Kidney glomerular epithelial cell (primary cell): ENCODE data around the gene IFT43.

Experiments used
- DNase-seq: peaks from one replicate; lab custom pipeline; 2025; lab: John Stamatoyannopoulos, UW

Gene IFT43

DNA sequence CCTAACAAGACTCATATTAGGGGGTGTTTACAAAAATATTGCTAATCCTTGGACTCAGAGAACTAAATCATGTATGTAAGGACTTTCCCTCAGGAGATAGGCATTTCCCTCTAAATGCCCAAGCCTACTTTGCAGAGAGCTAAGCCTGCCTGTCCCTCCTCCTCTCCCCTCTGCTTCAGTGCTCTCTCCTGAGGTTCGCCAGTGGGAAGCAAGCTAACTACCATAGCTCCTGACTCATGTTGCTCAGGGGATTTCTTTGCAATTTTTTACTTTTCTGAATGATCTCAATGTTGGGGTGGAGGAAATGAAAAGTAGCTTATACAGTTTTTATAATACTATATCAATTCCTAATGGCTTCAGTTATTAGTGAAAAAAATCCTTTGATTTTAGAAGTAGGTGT is 29.6 kb downstream of the IFT43 start:
- DNase-seq: no peak

DNA sequence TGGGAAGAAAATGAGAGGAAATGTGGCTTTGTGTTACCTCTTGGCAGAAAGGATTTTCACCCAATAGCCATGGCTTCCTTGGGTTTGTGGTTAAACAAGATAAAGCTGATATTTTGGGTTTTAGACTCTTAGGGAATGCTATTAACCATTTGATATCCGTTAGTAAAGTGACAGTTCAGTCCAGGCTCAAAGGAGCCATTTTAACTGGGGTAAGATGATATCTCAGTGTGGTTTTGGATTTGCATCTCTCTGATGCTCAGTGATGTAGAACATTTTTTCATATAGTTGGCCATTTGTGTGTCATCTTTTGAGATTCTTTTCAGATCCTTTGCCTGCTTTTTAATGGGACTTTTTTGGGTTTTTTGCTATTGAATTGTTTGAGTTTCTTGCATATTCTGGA is 30.1 kb downstream of the IFT43 start:
- DNase-seq: no peak

DNA sequence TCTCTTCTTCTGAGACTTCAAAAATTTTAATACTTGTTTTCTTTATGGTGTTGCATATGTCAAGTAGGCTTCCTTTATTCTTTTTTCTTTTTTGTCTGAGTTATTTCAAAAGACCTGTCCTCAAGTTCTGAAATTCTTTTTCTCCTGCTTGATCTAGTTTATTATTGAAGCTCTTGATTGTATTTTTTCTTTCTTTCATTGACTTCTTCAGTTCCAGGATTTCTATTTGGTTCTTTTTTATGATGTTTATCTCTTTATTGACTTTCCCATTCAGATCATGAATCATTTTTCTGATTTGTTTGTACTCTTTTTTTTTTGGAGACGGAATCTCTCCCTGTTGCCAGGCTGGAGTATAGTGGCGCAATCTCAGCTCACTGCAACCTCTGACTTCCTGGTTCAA is 34.1 kb downstream of the IFT43 start:
- no peak for DNase-seq

DNA sequence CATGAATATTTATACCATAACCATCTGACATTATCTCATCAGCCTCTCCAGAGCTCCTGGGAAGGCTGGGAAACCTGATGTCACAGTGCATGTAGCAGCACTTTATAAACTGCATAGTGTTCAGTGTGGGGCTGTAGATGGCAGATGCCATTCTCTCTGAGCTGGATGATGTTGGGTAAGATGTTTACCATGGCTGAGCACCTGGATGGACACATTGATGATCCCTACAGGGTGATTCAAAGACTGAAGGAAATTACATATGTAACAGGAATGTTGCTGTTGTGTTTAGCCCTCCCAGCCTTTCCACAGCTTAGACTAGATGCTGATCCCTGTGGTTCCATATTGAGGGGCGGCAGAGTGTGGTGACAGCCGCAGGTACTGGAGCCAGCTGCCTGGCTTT is 37.4 kb downstream of the IFT43 start:
- DNase-seq: no peak

DNA sequence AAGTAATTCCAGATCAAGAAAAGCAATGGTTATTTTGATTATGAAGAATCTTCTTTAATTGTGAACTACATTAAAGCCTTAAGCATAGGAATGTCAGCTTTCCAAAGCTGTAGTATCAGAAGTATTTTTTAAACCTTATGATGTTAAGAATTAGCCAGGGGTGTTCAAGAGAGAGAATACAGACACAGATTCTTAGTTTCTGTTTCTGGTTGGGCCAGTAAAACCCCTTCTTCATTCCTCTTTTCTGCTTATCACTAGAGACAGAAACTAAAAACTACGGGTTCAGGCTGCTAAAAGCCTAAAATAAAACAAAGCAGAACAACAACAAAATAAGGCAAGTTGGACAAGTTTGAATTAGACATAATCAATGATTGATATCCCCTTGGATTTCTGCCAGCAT is 38.2 kb downstream of the IFT43 start:
- no peak for DNase-seq

DNA sequence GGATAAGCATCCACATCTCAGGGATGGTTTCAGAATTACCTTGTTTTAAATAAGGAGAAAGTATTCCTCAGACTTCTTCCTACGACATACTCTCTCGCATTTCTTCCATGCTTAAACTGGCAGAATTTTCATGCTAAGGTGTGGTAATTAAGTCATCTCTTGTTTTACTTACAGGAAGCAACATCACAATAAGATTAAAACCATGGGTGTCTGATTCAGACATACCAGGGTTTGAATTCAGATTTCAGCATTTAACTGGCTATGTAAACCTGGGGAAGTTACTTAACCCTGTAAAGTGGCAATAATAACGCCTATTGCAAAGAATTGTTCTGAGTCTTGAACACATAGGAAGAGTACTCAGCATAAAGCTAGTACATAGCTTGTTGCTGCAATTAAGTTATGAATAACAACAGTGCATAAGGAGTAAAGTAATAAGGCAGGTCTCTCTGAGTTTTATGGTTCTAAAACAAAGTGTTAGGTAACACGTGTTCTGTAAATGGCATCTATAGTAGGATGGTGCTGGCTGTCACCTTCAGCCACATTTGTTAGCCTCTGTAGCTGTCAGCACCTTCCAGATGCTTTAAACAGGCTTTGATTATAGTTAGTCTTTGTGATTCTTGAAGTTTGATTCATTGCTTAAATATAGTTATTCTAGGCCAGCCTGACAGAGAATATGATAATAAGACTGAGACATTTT is 38.8 kb downstream of the IFT43 start:
- no peak for DNase-seq

DNA sequence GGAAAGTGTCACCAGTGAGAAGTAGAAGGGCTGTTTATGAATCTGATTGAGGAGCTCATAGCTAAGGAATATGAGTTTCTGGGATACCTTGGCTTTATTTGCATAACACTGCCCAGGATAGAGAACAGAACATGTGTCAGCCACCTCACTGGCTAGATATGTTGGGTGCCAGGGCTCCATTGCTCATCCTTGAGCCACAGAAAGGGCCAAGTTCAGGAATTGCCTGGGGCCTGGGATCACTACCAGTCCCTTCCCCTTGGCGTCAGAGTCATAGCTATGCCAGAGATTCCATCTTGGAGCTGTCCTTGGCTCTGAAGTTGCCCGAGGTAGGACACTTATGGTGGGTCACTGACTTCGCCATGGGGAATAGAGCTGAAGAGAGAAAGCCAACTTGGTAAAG is 49.0 kb downstream of the IFT43 start:
- DNase-seq: no peak

DNA sequence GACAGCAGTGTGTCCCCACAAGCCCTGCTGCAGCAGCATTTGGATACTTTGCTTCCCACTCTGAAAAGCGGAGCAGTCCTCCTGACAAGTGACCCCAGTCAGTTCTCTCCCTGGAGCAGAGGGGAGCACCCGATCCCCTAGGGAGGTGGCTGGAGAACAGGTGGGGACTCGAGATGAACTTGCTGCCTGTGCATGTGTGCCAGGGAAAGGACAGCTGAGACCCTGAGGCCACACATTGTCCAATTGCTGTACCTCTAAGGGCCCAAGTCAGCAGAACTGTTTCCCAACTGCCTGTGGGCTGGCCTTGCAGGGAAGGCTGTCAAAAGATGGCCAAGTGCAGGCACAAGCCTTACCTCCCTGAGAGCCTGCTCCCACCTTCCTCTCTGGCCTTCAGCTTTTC is 55.1 kb downstream of the IFT43 start:
- no peak for DNase-seq

DNA sequence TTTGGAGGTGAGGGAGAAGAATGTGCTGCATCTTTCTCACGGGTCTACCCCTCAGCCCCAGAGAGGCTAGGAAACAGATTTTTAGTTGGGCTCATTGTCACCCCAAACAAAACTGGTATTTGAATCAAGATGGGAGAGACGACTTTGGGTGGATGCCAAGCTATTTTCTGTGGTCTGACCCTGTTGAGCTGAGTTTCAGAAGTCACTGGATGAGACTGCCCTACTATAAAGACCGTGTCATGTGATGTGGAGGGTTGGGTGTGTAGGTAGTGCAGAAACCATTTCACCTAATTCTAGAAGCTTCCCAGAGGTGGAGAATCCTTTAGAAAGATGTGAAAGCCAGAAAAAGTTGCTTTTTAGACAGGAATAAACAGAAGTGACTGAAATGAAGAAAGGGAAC is 60.2 kb downstream of the IFT43 start:
- no peak for DNase-seq

DNA sequence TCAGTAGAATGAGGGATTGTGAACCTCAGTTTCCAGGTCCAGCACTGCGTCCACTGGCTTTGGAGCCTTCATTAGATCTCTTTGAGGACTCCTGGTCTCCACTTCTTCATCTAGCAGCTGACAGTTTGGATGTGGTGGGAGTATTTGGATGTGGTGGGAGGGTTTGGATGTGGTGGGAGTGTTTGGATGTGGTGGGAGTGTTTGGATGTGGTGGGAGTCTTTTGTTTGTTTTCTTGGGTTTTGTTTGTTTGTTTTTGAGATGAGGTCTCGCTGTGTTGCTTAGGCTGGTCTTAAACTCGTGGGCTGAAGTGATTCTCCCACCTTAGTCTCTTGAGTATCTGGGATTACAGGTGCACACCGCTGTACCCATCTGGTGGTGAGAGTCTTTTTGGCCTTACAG is 64.7 kb downstream of the IFT43 start:
- no peak for DNase-seq

DNA sequence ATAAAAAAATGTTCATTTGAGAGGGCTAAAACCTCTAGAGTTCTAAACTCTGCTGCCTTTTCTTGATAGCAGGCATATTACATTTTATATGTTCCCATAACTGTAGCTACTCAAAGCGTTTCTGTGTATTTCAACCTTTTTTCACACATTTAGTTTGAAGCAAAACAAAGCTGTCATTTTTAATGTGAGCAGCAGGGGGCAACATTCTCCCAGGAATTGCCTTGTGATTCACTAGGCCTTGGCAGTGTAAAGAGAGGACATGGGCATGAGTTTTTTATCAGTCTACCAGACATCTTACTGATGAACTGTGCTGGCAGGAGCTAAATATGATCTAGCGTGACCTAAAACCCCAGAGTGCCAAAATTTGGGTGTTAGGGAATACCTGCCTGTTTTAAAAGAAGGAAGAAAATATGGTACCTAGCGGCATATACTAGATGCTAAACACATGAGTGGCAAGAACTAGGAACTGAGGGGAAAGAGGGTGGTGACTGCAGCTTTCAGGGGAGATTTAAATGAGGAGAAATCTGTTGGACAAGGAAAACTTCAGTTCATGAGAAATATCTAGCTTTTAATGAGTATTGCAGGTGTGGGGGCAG is 65.3 kb downstream of the IFT43 start:
- DNase-seq: peak; percentile 28

DNA sequence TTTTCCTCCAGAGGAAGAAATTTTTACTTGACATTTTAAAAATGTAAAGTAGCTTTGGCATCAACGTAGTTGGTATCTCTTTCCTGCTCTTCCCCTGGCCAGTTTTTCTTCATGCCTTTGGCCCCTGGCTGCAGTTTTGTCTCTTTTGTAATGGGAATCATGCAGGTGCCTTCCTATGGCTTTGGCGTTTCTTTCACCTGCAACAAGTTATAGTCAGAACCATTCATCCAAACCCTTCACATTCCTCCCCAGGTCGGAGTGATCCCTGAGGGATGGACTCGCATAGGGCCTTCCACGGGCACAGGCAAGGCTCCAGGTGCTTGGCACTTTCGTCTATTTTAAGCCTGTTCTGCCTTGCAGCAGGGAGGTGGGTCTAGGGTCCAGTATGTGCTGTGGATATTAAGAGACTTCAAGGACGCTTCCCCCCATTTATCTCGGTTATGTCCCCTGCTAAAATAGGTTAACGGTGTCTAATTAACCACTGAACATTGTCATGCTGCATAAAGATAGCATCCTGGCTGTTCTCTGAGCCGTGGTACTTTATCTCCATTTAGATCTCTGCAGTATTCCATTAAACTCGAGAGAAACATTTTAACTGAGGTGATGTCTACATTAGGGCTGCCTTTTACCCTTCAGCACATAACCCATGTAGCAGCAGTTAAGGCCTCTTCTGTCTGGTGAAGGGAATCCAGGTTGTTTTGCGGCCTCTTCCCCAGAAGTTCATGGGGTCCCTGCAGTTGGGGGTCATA is 66.3 kb downstream of the IFT43 start:
- DNase-seq: no peak

DNA sequence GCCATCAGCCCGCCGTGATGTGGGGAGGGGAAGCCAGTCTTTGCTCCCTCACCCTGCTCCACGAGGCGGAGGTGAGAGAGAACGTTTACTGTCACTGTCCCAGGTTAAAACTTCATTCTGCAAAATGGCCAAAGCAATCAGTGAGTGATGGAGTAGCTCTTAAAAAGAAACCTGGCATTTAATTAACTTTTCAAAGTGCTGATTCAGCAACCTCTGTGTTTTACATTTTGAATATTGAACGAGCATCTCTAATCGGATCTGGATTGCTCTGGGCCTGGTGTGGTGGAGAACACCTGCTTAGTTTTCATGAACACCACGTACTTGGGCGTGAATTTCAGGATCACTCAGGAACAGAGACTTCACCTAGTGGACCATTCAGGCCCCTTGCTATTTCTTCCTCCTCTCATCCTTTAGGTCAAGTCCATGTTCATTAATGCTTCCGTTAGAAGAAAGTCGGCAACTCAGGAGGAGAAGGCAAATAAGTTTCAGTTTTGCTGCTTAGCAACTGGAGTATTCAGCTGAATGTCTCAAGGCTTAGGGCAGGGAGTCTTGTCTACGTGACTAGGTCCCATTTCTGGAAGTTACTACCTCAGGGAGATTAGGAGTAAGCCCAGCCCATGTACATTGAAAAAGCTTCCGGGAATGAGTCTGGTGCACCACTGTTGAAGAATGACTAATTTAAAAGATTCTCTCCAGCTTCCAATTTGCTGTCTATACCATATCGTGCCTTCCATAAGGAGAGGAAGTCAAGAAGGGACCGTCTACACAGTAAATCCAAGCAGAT is 68.2 kb downstream of the IFT43 start:
- DNase-seq: no peak

DNA sequence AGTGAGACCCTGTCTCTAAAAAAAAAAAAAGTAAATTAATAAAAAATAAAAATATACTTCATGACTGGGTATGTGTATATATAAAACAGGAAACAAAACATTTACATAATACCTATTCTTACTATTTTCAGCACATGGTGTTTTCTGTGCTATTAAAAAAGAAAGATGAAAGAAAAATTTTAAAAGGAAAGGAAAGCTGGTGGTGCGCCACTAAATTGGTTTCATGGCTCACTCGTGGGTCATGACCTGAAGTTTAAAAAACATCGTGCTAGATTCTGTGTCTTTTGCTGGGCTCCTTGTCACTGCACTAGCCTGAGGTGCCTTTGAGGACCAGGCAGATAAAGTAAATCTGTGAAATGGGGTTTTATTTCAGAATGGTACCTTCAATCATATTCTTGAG is 69.8 kb downstream of the IFT43 start:
- no peak for DNase-seq

DNA sequence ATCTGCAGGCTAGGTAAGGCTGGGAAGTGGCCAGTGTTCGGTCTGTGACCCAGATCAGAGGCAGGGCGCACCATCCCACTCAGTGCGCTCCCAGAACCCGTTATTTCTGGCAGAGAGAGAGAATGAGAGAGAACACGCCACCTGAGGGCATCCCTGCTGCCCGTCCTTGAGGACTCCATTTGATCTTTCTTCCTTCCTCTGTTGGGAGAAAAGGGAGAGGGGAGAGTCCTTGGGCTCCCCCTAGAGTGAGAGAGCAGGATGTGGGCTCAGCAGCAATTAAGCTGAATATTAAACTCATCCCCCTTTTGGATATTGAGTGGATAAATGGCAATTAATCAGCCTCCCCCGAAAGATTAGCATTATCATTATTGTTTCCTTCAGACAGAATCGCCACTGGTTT is 70.6 kb downstream of the IFT43 start:
- no peak for DNase-seq

DNA sequence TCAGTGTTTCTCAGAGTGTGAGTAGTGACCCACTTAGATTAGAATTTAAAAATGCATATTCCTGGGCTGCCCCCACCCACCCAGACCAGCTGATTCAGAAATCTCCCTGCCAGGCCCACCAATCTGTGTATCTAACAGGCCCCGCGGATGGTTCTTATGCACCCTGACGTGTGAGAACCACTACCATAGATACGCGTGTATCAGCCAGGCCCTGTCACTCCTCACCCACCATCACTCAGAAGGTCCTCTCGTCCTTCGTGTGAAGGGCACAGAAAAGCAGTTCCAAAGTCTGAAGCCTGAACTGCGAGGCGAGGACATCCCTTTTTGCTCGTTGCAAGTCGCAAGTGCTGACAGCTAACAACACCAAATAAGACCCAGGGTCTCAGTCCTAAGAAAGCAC is 72.4 kb downstream of the IFT43 start:
- no peak for DNase-seq

DNA sequence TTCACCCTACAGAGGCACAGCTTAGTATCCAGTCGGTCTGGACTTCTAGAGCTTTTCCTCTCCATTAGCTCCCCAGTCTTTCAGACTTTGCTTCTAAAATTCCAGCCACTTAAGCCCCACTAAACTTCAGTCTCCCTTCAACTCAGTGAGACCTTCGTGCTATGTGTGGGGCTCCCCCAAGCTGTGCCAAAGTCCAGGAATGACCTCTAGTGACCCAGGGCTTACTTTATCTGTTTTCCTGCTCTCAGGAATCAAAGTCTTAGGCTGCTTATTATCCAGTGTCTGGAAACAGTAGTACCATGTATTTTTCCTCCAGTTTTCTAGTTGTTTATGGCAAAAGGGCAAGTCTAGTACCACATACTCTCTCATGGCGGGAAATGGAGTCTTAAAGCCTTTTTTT is 77.8 kb downstream of the IFT43 start:
- no peak for DNase-seq

DNA sequence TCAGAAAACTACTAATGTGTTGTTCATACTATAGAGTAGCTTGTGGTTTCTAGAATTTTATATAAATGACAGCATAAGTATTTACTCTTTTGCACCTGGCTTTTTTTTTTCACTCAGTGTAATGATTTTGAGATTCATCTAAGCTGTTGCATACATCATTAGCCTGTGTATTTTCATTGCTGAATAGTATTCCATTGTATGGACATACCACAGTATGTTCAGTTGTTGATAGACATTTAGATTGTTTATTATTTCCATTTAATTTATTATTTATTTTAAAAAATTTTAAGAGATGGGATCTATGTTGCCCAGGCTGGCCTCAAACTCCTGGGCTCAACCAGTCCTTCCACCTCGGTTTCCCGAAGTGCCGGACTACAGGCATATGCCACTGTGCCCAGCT is 80.0 kb downstream of the IFT43 start:
- DNase-seq: no peak

DNA sequence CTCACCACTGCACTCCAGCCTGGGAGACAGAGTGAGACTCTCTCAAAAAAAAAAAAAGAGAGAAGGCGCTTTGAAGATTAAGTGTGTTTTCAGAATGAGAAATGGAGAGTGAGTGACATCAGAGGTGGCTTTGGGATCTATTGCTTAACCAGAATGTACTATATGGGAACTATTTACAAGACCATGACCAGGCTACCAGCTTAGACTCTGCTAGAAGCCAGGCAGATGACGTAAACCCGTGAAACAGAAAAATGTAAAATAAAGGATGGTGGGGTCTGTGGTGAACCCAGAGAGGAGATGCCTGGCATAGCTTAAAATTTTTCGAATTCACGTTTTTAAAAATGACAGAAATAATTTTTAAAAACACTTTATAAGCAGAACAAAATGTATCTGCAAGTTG is 82.0 kb downstream of the IFT43 start:
- DNase-seq: no peak

DNA sequence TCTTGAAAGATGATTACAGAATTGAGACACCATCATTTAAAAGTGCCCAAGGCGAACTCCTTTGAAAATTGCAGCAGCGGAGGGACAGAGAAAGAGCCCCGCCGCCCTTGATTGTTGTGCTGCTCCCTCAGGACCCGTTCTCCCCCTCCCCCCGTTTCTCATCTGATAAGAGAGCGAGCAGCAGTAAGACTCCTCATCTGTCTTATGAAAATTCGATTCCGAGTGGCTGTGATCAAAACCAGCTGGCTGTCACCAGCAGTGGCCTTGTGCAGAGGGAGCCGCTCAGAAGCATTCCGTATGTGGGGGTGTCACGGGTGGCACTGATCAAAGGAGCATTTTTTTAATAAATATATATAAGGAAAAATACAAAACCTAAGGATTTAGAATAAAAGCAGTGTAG is 88.2 kb downstream of the IFT43 start:
- no peak for DNase-seq

DNA sequence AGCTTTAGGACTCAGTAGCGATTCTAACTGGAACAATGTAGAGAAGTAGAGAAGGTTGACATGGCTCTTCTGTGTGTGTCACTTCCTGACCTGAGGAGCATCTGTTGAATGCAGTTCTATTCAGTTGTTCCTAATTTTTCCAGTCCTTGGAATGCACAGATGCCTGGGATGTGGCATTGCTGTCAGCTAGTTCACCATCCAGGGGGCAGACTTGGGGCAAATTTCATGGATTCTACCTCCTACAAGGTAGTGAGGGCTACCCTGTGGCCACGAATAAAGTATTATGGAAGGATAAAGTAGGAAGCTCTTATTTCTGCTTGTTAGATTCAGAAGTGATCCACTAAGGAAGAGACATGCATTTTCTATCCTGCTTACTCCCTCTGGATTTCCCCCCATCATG is 91.8 kb downstream of the IFT43 start:
- no peak for DNase-seq

DNA sequence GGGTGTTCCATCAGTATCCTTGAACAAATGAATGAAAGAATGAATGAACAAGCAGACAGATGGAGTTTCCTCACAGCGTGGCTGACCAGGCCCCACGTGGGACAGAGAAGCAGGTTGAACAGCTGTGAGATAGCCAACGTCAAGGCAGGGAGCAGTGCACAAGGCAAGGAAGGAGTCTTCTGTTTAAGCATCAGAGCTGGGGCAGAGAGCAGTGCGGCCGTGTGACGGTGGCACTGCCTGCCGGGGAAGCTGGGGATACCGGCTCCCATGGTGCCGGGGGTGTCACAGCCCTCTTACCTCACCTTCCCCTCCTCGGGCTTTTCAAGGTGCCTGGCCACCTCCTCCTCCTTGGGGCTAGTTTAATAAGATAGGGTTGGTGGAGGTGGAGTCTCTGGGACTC is 92.9 kb downstream of the IFT43 start:
- no peak for DNase-seq

DNA sequence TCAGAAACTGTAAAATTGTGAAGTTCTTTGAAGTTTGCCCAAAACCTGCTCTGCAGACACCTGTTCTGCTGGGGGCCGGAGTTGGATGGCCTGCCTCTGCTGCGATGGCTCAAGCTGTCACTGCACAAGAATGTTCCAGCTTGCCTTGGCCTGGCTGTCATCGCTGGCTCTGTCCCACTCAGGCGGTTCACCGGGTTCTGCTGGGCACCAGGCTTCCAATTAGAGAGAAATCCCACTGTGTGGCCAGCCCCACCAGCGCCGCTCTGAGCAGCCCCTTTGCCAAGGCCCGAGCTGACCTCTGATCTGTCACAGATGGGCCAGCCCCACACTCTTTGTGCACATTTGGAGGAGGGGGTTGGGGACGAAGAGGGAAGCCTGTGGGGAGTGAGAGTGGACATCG is 94.5 kb downstream of the IFT43 start:
- DNase-seq: no peak
